Endothelial cell of umbilical vein (primary cell): ENCODE data around the gene AMIGO3. TPM values are rescaled to one million over a fixed set of nuclear protein-coding genes. Genes with fewer than 3 reads are reported as not detected.

Experiments used
- BruUV-seq: library from RNA; stranded (reverse); fragments of 400-500 nt; replicated peaks from 2 replicates; lab custom pipeline; 2021; lab: Mats Ljungman, UMichigan
- CTCF ChIA-PET: fragments of 300-600, 350-600 bp; sonication (Branson Sonifier 250); formaldehyde crosslinking; loops from one replicate; lab custom pipeline; 2021; ENCODE audit warnings: antibody characterized with exemption, inconsistent platforms; lab: Charles Lee
- POLR2A ChIA-PET: fragments of 300-600, 350-600 bp; sonication (Branson Sonifier 250); formaldehyde crosslinking; loops from one replicate; lab custom pipeline; 2021; ENCODE audit warnings: antibody characterized with exemption, inconsistent platforms; lab: Charles Lee
- DNase-seq: peaks from one replicate; pipeline ENCODE4 v3.0.0-alpha.2; 2011; ENCODE audit warnings: low read depth, low spot score
- FAIRE-seq: peaks from 2 replicates; lab custom pipeline; 2011; peaks lifted over from hg19 to GRCh38; lab: Jason Lieb, UNC
- H2AFZ ChIP-seq: 2 replicates; pipeline ENCODE4 v1.6.0; 2012; ENCODE audit warnings: low read depth, low read length, control low read depth, inconsistent platforms
- H3K27ac ChIP-seq: 2 replicates; pipeline ENCODE4 v1.5.1; 2011; ENCODE audit warnings: low read depth, mild to moderate bottlenecking, control low read depth, low read length, moderate library complexity; ENCODE audit not compliant: insufficient read depth
- H3K27me3 ChIP-seq, 2 experiments: 2 replicates each; pipeline versions ENCODE4 v1.6.0 to v1.6.1; 2011; ENCODE audit warnings: low read length in 2 of 2, mixed read lengths in 1 of 2; ENCODE audit not compliant: control insufficient read depth in 2 of 2, insufficient read depth in 2 of 2
- H3K36me3 ChIP-seq, 2 experiments: 2 replicates in 1 of 2; 3 replicates in 1 of 2; pipeline ENCODE4 v1.5.1; 2011; ENCODE audit warnings: low read length in 2 of 2, mild to moderate bottlenecking in 1 of 2, moderate library complexity in 1 of 2; ENCODE audit not compliant: control insufficient read depth in 2 of 2, insufficient read depth in 2 of 2; ENCODE audit errors: extremely low read depth in 1 of 2
- H3K4me1 ChIP-seq: 3 replicates; pipeline ENCODE4 v1.5.1; 2011; ENCODE audit warnings: mild to moderate bottlenecking, low read length; ENCODE audit not compliant: control insufficient read depth, insufficient read depth; ENCODE audit errors: extremely low read depth
- H3K4me2 ChIP-seq: 2 replicates; pipeline ENCODE4 v1.6.1; 2011; ENCODE audit warnings: low read length, control low read depth, mixed read lengths; ENCODE audit not compliant: insufficient read depth
- H3K4me3 ChIP-seq, 3 experiments: fragments of 200-600 bp in 1 of 3; sonication (generic), shearing (Covaris generic) in 1 of 3; replicated peaks in 1 of 3; 2 replicates each; pipeline ENCODE4 v1.5.1; 2011 to 2016; ENCODE audit warnings: control low read depth in 3 of 3, low read length in 3 of 3, mild to moderate bottlenecking in 2 of 3, inconsistent platforms in 1 of 3, low read depth in 1 of 3, moderate library complexity in 1 of 3; ENCODE audit not compliant: insufficient read depth in 1 of 3
- H3K79me2 ChIP-seq: 2 replicates; pipeline ENCODE4 v1.6.0; 2012; ENCODE audit warnings: low read length, inconsistent platforms; ENCODE audit not compliant: control insufficient read depth, insufficient read depth
- H3K9ac ChIP-seq: replicated peaks from 2 replicates; pipeline ENCODE3; 2011; ENCODE audit warnings: low read length, control low read depth; ENCODE audit not compliant: insufficient read depth; ENCODE audit errors: extremely low read depth
- H3K9me1 ChIP-seq: replicated peaks from 3 replicates; pipeline ENCODE4 v1.6.0; 2011; ENCODE audit warnings: mild to moderate bottlenecking, low read length; ENCODE audit not compliant: control insufficient read depth, insufficient read depth; ENCODE audit errors: extremely low read depth
- H3K9me3 ChIP-seq: replicated peaks from 2 replicates; pipeline ENCODE4 v1.5.1; 2012; ENCODE audit warnings: low read length, inconsistent platforms; ENCODE audit not compliant: control insufficient read depth, insufficient read depth
- H4K20me1 ChIP-seq: replicated peaks from 2 replicates; pipeline ENCODE3; 2011; ENCODE audit warnings: mild to moderate bottlenecking, low read length; ENCODE audit not compliant: control insufficient read depth, insufficient read depth; ENCODE audit errors: extremely low read depth
- CTCF ChIP-seq, 2 donors: IDR thresholded peaks; 1 replicate in 1 of 2; 2 replicates in 1 of 2; pipeline ENCODE4 v1.5.1; 2011; ENCODE audit warnings: low read length in 2 of 2, mild to moderate bottlenecking in 2 of 2, moderate library complexity in 2 of 2, control low read depth in 1 of 2, inconsistent platforms in 1 of 2, low read depth in 1 of 2; ENCODE audit not compliant: insufficient read depth in 1 of 2; ENCODE audit errors: extremely low read depth in 1 of 2
- EZH2 ChIP-seq: IDR thresholded peaks from 2 replicates; pipeline ENCODE4 v1.6.1; 2012; ENCODE audit warnings: borderline replicate concordance, low read depth, mild to moderate bottlenecking, moderate library complexity, low read length, inconsistent platforms; ENCODE audit not compliant: severe bottlenecking
- FOS ChIP-seq: IDR thresholded peaks from 2 replicates; pipeline ENCODE4 v1.6.1; 2011; ENCODE audit warnings: mild to moderate bottlenecking, low read length, moderate library complexity, borderline replicate concordance; ENCODE audit not compliant: insufficient read depth
- GATA2 ChIP-seq: IDR thresholded peaks from 2 replicates; pipeline ENCODE4 v1.7.0; 2011; ENCODE audit warnings: low read depth, mild to moderate bottlenecking, moderate library complexity, mixed read lengths, low read length; ENCODE audit not compliant: insufficient read length, insufficient read depth
- JUN ChIP-seq: IDR thresholded peaks from 2 replicates; pipeline ENCODE4 v1.6.1; 2011; ENCODE audit warnings: borderline replicate concordance, low read depth; ENCODE audit not compliant: insufficient read length, insufficient read depth
- MAX ChIP-seq: IDR thresholded peaks from 2 replicates; pipeline ENCODE4 v1.6.1; 2011; ENCODE audit not compliant: insufficient read depth, insufficient read length
- MYC ChIP-seq: IDR thresholded peaks from one replicate; pipeline ENCODE4 v1.6.1; 2011; ENCODE audit warnings: mild to moderate bottlenecking, low read depth, low read length
- POLR2A ChIP-seq: IDR thresholded peaks from 2 replicates; pipeline ENCODE4 v1.6.1; 2012; ENCODE audit warnings: low read depth, mild to moderate bottlenecking, control low read depth, low read length
- POLR2AphosphoS5 ChIP-seq: IDR thresholded peaks from 2 replicates; pipeline ENCODE4 v1.6.1; 2012; ENCODE audit warnings: low read depth, mild to moderate bottlenecking, control low read depth, low read length, moderate library complexity; ENCODE audit not compliant: insufficient read depth
- dilution Hi-C: fragments of 300-500 bp; cut with MboI; formaldehyde crosslinking; loops from one replicate; pipeline ENCODE4 v1.15.0; 2019; ENCODE audit warnings: low sequenced_read_pairs; ENCODE audit not compliant: extremely low pct_ligation_motif_present
- intact Hi-C: fragments of 100-400 bp; cut with micrococcal nuclease; formaldehyde crosslinking; loops from one replicate; pipeline ENCODE4 v1.10.0; 2022
- polyA plus RNA-seq, 4 experiments: library from polyadenylated mRNA; depleted of rRNA in 3 of 4; stranded (reverse) in 3 of 4; unstranded in 1 of 4; fragments of >200 nt; gene quantifications; 2 replicates each; pipeline versions ENCODE4 v1.2.1 to v1.2.3, GENCODE V29; 2011 to 2012; ENCODE audit warnings: missing spikeins in 1 of 4
- small RNA-seq: library from RNA; depleted of rRNA; stranded (forward); fragments of <200 nt; gene quantifications from one replicate; pipeline ENCODE3, GENCODE V24; 2012; ENCODE audit warnings: low replicate concordance, low read depth; ENCODE audit not compliant: insufficient read depth, insufficient read length
- total RNA-seq: library from RNA; stranded (reverse); gene quantifications from 2 replicates; pipeline ENCODE4 v1.2.3, GENCODE V29; 2021

Gene AMIGO3
- total and polyA plus RNA-seq, 2 donors (not counting 3 experiments of a cell fraction or from before 2014, with no cell fraction given), result 0.21 TPM; not detected in 1

GRCh38 chr3:49667701-49668413 lies 51.6 kb downstream of the AMIGO3 start:
- Histone ChIP-seq H3K79me2 (no peaks in the 10 kb centered on the region), H3K4me2 (no peak overlapping the region), H2AFZ (no peak overlapping the region), H3K27ac (no peak overlapping the region), H3K36me3 (no peaks in the 10 kb centered on the region), H3K9me1 (no peaks in the 10 kb centered on the region), H3K27me3 (peaks cover 0 to 2% of the 10 kb centered on the region in 2 experiments), H3K4me1 (no peaks in the 10 kb centered on the region), H3K9ac (no peak overlapping the region), H3K9me3 (no peaks in the 10 kb centered on the region), H3K4me3 (no peak overlapping the region), H4K20me1 (no peaks in the 10 kb centered on the region)
- DNase-seq (no peak), FAIRE-seq (no peak)
- intact Hi-C loops (no loop called here), dilution Hi-C loops (no loop called here)
- TF ChIP-seq POLR2A (no peak), MYC (no peak), GATA2 (no peak), POLR2AphosphoS5 (no peak), CTCF (IDR thresholded peaks at IDR 0.05; ENCODE audit: extremely low read depth in 1 of 2, insufficient read depth in 1 of 2, low read depth in 1 of 2, low read length in 2 of 2) (no peak), EZH2 (no peak), FOS (no peak), JUN (no peak), MAX (no peak)
- ChIA-PET CTCF (no interaction called here), POLR2A (no interaction called here)
- no TSS peak for BruUV-seq

Small RNAs within 50 kb of the gene (small RNA-seq; reads per million reads assigned to genes)
- gene AMIGO3, result not detected
- gene COX6CP14, result not detected

Other genes starting within 250 kb of the AMIGO3 start
- gene DAG1, start 249.4 kb downstream of the AMIGO3 start, total RNA-seq, result 88.0 and 97.5 TPM in 2 replicates
- gene DAG1, start 249.4 kb downstream of the AMIGO3 start, polyA plus RNA-seq, result 59.6 and 63.7 TPM in 2 replicates
- 0.27 and 0.28 TPM in 2 replicates for gene BSN, start 165.2 kb downstream of the AMIGO3 start, total RNA-seq
- 0.03 and 0.04 TPM in 2 replicates for gene BSN, start 165.2 kb downstream of the AMIGO3 start, polyA plus RNA-seq
- 68.2 and 77.9 TPM in 2 replicates for gene APEH, start 45.3 kb downstream of the AMIGO3 start, total RNA-seq
- gene APEH, start 45.3 kb downstream of the AMIGO3 start, polyA plus RNA-seq, result 74.3 and 74.8 TPM in 2 replicates
- 6.1 and 8.7 TPM in 2 replicates for gene MST1, start 30.2 kb downstream of the AMIGO3 start, total RNA-seq
- 15.3 and 17.5 TPM in 2 replicates for gene MST1, start 30.2 kb downstream of the AMIGO3 start, polyA plus RNA-seq
- 43.4 and 51.0 TPM in 2 replicates for gene RNF123, start 30.1 kb downstream of the AMIGO3 start, total RNA-seq
- gene RNF123, start 30.1 kb downstream of the AMIGO3 start, polyA plus RNA-seq, result 59.3 and 67.2 TPM in 2 replicates
- 52.5 and 54.5 TPM in 2 replicates for gene GMPPB, start 4.3 kb upstream of the AMIGO3 start, total RNA-seq
- gene GMPPB, start 4.3 kb upstream of the AMIGO3 start, polyA plus RNA-seq, result 61.2 and 62.0 TPM in 2 replicates
- 54.6 and 60.8 TPM in 2 replicates for gene IP6K1, start 66.9 kb upstream of the AMIGO3 start, total RNA-seq
- gene IP6K1, start 66.9 kb upstream of the AMIGO3 start, polyA plus RNA-seq, result 42.7 and 47.0 TPM in 2 replicates
- gene CDHR4, start 80.2 kb upstream of the AMIGO3 start, total RNA-seq, result not detected in 2 replicates
- gene CDHR4, start 80.2 kb upstream of the AMIGO3 start, polyA plus RNA-seq, result 0.19 TPM in 1 of 2 replicates, not detected in the other
- gene INKA1, start 83.6 kb upstream of the AMIGO3 start, total RNA-seq, result 24.0 and 26.5 TPM in 2 replicates
- 37.8 and 57.7 TPM in 2 replicates for gene INKA1, start 83.6 kb upstream of the AMIGO3 start, polyA plus RNA-seq
- gene UBA7, start 94.3 kb upstream of the AMIGO3 start, total RNA-seq, result 41.9 and 57.4 TPM in 2 replicates
- 80.7 and 98.7 TPM in 2 replicates for gene UBA7, start 94.3 kb upstream of the AMIGO3 start, polyA plus RNA-seq
- 11.5 and 13.4 TPM in 2 replicates for gene TRAIP, start 136.9 kb upstream of the AMIGO3 start, total RNA-seq
- 8.6 and 9.5 TPM in 2 replicates for gene TRAIP, start 136.9 kb upstream of the AMIGO3 start, polyA plus RNA-seq
- gene CAMKV, start 150.2 kb upstream of the AMIGO3 start, total RNA-seq, result not detected in 2 replicates
- not detected in 2 replicates for gene CAMKV, start 150.2 kb upstream of the AMIGO3 start, polyA plus RNA-seq
- 0.93 and 1.5 TPM in 2 replicates for gene MST1R, start 184.2 kb upstream of the AMIGO3 start, total RNA-seq
- gene MST1R, start 184.2 kb upstream of the AMIGO3 start, polyA plus RNA-seq, result 2.4 and 3.6 TPM in 2 replicates
- 17.0 and 17.5 TPM in 2 replicates for gene MON1A, start 210.1 kb upstream of the AMIGO3 start, total RNA-seq
- gene MON1A, start 210.1 kb upstream of the AMIGO3 start, polyA plus RNA-seq, result 31.1 and 37.0 TPM in 2 replicates
- gene RBM6, start 220.5 kb upstream of the AMIGO3 start, total RNA-seq, result 94.5 and 96.0 TPM in 2 replicates
- 24.6 and 30.4 TPM in 2 replicates for gene RBM6, start 220.5 kb upstream of the AMIGO3 start, polyA plus RNA-seq